Inflammatory macrophage (primary cell): ENCODE results near the gene PLEKHM1.

Experiments
- DNase-seq, 2 donors: peaks; one replicate each; pipeline ENCODE4 v3.0.0-alpha.2; 2020 to 2022

The PLEKHM1 gene

DNA sequence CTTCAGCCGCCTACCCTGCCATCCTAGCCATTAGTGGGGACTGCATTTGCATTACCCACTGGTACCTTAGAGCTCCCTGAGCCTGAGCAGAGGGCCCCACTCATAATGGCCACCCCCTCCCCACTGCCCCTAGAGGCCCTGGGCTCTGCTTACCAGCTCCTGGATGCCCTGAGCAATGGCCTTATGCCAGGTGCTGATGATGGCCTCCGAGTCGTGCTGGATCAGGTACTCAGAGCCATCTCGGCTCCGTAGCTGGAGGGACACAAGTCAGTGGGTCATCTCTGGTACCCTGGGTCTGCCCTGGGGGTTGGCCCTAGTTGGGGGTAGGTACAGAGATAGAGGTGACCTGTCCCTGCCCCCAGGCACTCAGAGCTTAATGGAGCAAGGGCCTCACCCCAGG, 92.7 kb downstream of the PLEKHM1 start:
- no peak for DNase-seq

- DNase-seq = no peak
Measured at GRCh38 chr17:45396496-45397205, 93.9 kb downstream of the PLEKHM1 start.

DNA sequence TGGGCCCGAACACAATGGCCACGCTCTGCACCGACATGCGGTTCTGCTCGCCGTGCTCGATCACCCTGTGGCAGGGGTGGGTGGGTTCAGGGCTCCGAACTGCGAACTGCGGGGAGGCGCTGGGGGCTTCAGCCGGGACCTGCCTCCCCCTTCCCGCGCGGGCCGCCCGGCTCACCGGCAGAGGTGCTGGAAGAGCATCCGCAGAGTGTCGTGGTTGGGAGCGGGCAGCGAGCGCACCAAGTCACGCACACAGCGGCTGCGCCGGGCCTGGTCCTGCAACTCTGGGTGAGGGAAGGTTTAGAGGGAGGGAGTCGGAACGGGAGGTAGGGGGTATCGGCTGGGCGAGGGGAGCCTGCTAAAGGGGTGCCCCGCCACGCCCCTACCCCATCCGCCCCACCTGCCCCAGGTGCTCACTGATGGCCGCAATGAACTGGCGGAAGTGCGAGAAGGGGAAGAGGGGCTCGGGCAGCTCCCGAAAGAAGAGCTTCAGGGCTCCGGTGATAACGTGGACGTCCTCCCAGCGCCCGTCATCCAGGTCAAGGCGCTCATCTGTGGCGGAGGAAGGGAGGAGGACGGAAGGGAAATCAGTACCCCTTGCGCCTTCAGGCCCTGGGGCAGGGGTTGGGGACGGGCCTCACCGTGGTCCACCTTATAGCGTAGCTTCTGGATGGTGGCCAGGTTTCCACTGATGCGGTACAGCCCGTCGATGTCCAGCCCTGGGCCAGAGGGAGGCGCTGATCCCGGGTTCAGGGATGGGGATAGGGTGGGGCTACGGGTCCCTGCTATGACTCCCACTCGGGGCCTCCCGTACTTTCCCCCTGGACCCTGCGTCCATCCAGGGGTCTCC, 94.7 kb downstream of the PLEKHM1 start:
- DNase-seq = no peak

DNA sequence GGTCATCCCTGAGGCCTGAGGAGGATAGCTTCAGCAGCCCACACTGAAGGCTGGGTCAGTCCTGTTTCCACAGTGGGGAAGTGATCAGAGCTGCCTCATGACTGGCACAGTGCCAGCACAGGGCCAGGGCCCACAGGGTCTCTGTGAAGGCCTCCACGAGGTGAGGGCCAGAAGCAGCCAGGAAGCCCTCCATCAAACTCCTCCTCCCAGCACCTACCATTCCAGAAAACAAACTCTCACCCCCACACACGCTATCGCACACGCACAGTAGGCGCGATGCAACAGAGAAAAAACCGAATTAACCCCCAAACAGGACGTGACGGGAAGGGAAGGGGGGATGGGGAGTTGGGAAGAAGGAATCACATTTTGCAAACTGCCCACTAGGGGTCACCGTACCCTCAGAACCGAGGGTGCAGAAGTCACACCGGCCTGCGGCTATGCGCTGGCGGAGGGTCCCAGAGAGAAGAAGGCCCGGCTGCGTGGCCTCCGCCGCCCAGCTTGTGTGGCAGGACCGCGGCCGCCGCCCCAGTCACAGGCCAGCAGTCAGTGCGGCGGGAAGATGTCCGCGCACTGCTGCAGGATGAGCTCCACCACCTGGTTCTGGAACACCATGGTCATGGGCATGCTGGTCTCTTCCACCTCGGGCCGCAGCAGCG, 95.5 kb downstream of the PLEKHM1 start:
- DNase-seq = peak; percentile 56 to 64

GRCh38 chr17:45394564-45394912, 96.0 kb downstream of the PLEKHM1 start:
- no peak for DNase-seq

DNA sequence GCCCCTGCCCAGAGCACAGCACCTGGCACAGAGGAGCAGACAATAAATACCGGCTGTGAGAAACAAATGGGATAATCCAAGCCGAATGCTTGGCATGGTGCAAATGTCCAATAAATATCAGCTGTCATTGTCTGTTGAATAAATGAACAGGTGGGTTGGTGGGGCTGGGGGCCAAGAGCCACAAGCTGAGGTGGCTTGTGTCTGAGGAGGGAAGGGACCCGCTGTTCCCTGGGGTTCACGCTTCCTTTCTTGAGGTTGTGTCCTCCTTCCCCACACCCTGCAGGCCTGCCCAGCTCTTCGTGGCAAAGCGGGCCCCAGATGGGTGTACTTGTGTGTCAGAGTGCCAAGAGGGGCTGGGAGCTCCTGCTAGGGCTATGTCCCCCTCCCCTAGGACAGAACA, 96.4 kb downstream of the PLEKHM1 start:
- DNase-seq = no peak

DNA sequence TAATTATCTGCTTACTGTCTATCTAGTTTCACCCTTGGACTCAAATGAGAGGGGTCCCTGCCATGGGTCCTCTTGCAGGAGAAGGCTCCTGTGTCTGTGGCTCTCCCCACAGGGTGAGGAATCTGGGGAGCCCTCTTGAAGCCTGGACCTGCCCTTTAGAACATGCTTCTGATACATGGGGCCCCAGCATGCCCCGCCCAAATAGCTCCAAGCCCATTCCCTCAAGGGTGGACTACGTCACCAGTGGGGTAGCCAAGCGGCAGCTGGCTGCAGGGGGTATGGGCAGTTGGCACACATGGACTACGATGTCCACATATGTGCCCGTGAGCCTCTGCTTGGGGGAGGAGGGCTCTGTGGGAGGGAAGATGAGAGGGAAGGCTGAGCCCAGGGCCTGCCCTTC, 97.1 kb downstream of the PLEKHM1 start:
- DNase-seq = no peak

GRCh38 chr17:45391918-45392317, 98.6 kb downstream of the PLEKHM1 start:
- no peak for DNase-seq

DNA sequence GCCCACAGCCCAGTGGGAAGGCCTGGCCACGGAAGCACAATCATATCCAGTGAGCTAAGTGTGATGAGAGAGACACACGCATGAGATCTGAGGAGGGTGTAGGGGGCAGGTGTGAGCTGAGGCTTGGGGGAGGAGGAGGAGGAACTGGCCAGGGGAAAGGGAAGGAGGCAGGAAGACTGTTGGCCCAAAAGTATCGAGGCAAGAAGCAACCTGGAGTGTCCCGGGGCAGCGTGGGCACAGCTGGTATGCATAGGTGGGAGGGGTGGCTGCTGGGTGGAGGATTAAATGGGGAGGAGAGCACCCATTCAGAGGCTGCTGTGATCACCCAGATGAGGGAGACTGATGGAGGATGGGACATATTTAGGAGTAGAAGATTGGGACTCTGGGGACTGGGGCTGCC, 99.2 kb downstream of the PLEKHM1 start:
- no peak for DNase-seq

GRCh38 chr17:45389354-45389753, 101.2 kb downstream of the PLEKHM1 start:
- DNase-seq = no peak

- peak in 1 of 2 donors; percentile 20 for DNase-seq
Measured at GRCh38 chr17:45388604-45389325, 101.8 kb downstream of the PLEKHM1 start.

- DNase-seq = no peak
Measured at GRCh38 chr17:45387739-45388138, 102.8 kb downstream of the PLEKHM1 start.

- DNase-seq = no peak
Measured at GRCh38 chr17:45386178-45386577, 104.3 kb downstream of the PLEKHM1 start.
